Activated CD4-positive, alpha-beta T cell treated with anti-CD3 and anti-CD28 coated beads for 24 hours (primary cell): ENCODE measurements around the gene CR1L.
"Not testable (repeated sequence)": the region's sequence is repeated elsewhere in the genome, so short reads cannot be mapped to it uniquely, and the experiment has no call there.

Experiments used
- DNase-seq, 2 donors: peaks; one replicate each; pipeline ENCODE4 v3.0.0-alpha.2; 2020; ENCODE audit warnings: low read depth in 2 of 2

Gene CR1L

GRCh38 chr1:207680590-207681388, 35.9 kb downstream of the CR1L start:
- DNase-seq: not testable (repeated sequence)

GRCh38 chr1:207682872-207683434, 38.0 kb downstream of the CR1L start:
- not testable (repeated sequence) for DNase-seq

GRCh38 chr1:207690551-207690950, 45.6 kb downstream of the CR1L start:
- not testable (repeated sequence) for DNase-seq

- no peak for DNase-seq
Measured at GRCh38 chr1:207691010-207691409, 46.1 kb downstream of the CR1L start.

- DNase-seq: no peak
Measured at GRCh38 chr1:207691841-207692240, 46.9 kb downstream of the CR1L start.

- not testable (repeated sequence) for DNase-seq
Measured at GRCh38 chr1:207692291-207692690, 47.4 kb downstream of the CR1L start.

- no peak for DNase-seq
Measured at GRCh38 chr1:207695891-207696290, 51.0 kb downstream of the CR1L start.

GRCh38 chr1:207698822-207699483, 54.0 kb downstream of the CR1L start:
- DNase-seq: peak in 1 of 2 donors; percentile 33

- no peak for DNase-seq
Measured at GRCh38 chr1:207702317-207702716, 57.4 kb downstream of the CR1L start.

- DNase-seq: no peak
Measured at GRCh38 chr1:207703712-207704111, 58.8 kb downstream of the CR1L start.

- DNase-seq: not testable (repeated sequence)
Measured at GRCh38 chr1:207708004-207708403, 63.1 kb downstream of the CR1L start.

GRCh38 chr1:207711285-207711684, 66.4 kb downstream of the CR1L start:
- DNase-seq: no peak

GRCh38 chr1:207712701-207713100, 67.8 kb downstream of the CR1L start:
- not testable (repeated sequence) for DNase-seq

GRCh38 chr1:207713529-207713928, 68.6 kb downstream of the CR1L start:
- DNase-seq: no peak

- no peak for DNase-seq
Measured at GRCh38 chr1:207719234-207719633, 74.3 kb downstream of the CR1L start.

GRCh38 chr1:207728200-207728858, 83.4 kb downstream of the CR1L start:
- not testable (repeated sequence) for DNase-seq

GRCh38 chr1:207737503-207738157, 92.7 kb downstream of the CR1L start:
- not testable (repeated sequence) for DNase-seq

GRCh38 chr1:207738158-207738659, 93.3 kb downstream of the CR1L start:
- not testable (repeated sequence) for DNase-seq

- DNase-seq: no peak
Measured at GRCh38 chr1:207740207-207740606, 95.3 kb downstream of the CR1L start.

GRCh38 chr1:207742850-207743555, 98.1 kb downstream of the CR1L start:
- no peak for DNase-seq

- DNase-seq: no peak
Measured at GRCh38 chr1:207744000-207744534, 99.1 kb downstream of the CR1L start.
